K562 (cell line): ENCODE measurements around the gene FBXO4. TPM values are rescaled to one million over a fixed set of nuclear protein-coding genes. Genes with fewer than 3 reads are reported as not detected.
A peak's percentile ranks its signal among the peaks of the same experiment; 100 is the strongest.

Experiments used
- ARID2 ChIP-seq: fragments of 450-650 bp; IDR thresholded peaks from 2 replicates; pipeline ENCODE4 v1.6.1; 2017; ENCODE audit warnings: antibody characterized with exemption, mild to moderate bottlenecking
- CHCHD3 ChIP-seq: fragments of 250-450 bp; sonication (Bioruptor Pico); IDR thresholded peaks from 2 replicates; pipeline ENCODE4 v2.1.2; 2022; ENCODE audit warnings: mild to moderate bottlenecking
- CUX1 ChIP-seq: fragments of 200-800 bp; sonication (Bioruptor generic); IDR thresholded peaks from 2 replicates; pipeline ENCODE4 v1.6.1; 2016; ENCODE audit warnings: missing genetic modification characterization, missing compliant biosample characterization
- ELF2 ChIP-seq: fragments of 250-450 bp; sonication (Bioruptor Pico); IDR thresholded peaks from 2 replicates; pipeline ENCODE4 v1.5.0; 2021; ENCODE audit warnings: mild to moderate bottlenecking
- ERF ChIP-seq: fragments of 450-650 bp; formaldehyde crosslinking; IDR thresholded peaks from 2 replicates; pipeline ENCODE4 v1.4.0; 2020; ENCODE audit warnings: mild to moderate bottlenecking, mixed read lengths
- FOXJ3 ChIP-seq: sonication (generic); formaldehyde crosslinking; IDR thresholded peaks from 2 replicates; pipeline ENCODE4 v1.4.0; 2020; ENCODE audit warnings: mild to moderate bottlenecking, missing genetic modification reagents
- HDAC6 ChIP-seq: IDR thresholded peaks from 2 replicates; pipeline ENCODE4 v1.6.1; 2012; ENCODE audit warnings: low read depth, mild to moderate bottlenecking, control low read depth, inconsistent platforms, low read length, moderate library complexity
- IRF2 ChIP-seq: sonication (generic); formaldehyde crosslinking; IDR thresholded peaks from 2 replicates; pipeline ENCODE4 v1.8.1; 2022; ENCODE audit warnings: mild to moderate bottlenecking, missing genetic modification reagents
- MAX ChIP-seq: sonication (generic); formaldehyde crosslinking; IDR thresholded peaks from 2 replicates; pipeline ENCODE4 v1.9.0; 2022; ENCODE audit warnings: mild to moderate bottlenecking, missing genetic modification reagents
- NR0B1 ChIP-seq: fragments of 450-650 bp; IDR thresholded peaks from one replicate; pipeline ENCODE4 v1.6.1; 2018; ENCODE audit warnings: mild to moderate bottlenecking, moderate library complexity; ENCODE audit not compliant: partially characterized antibody
- PCBP2 ChIP-seq: fragments of 200-400 bp; formaldehyde crosslinking; IDR thresholded peaks from 2 replicates; pipeline ENCODE4 v1.6.1; 2018; ENCODE audit warnings: low read length, low read depth, mild to moderate bottlenecking, moderate library complexity; ENCODE audit not compliant: poor library complexity, severe bottlenecking
- RUNX1 ChIP-seq: sonication (generic); IDR thresholded peaks from 2 replicates; pipeline ENCODE4 v1.6.1; 2016; ENCODE audit warnings: antibody characterized with exemption, low read depth
- U2AF2 ChIP-seq: fragments of 200-400 bp; formaldehyde crosslinking; optimal IDR thresholded peaks from 2 replicates; pipeline ENCODE3; 2017; ENCODE audit warnings: low read depth, mild to moderate bottlenecking, low read length
- YY1 ChIP-seq, 3 experiments: IDR thresholded peaks; 2 replicates each; pipeline ENCODE4 v1.6.1; 2011; ENCODE audit warnings: low read length in 2 of 3, mild to moderate bottlenecking in 2 of 3, moderate library complexity in 2 of 3, borderline replicate concordance in 1 of 3, control low read depth in 1 of 3, low read depth in 1 of 3; ENCODE audit not compliant: insufficient read depth in 3 of 3, insufficient replicate concordance in 2 of 3, control insufficient read depth in 1 of 3, insufficient read length in 1 of 3; ENCODE audit errors: extremely low read depth in 1 of 3
- ZBTB8A ChIP-seq: fragments of 450-650 bp; IDR thresholded peaks from 2 replicates; pipeline ENCODE4 v1.6.1; 2018; ENCODE audit warnings: mild to moderate bottlenecking, moderate library complexity; ENCODE audit not compliant: partially characterized antibody
- polyA plus RNA-seq, 8 experiments: library from polyadenylated mRNA; depleted of rRNA in 4 of 8; stranded (reverse) in 5 of 8; unstranded in 3 of 8; fragments of >200 nt; fragmentation: Nextera tagmentation in 2 of 8; fragmentation: Illumina TruSeq in 1 of 8; extraction: Ambion mirVana in 2 of 8; extraction: Trizol in 1 of 8; gene quantifications; 2 replicates each; pipeline versions ENCODE4 v1.2.1 to v1.2.3, GENCODE V29; 2011 to 2014; ENCODE audit warnings: inconsistent platforms in 1 of 8, missing spikeins in 1 of 8
- total RNA-seq, 7 experiments: library from RNA; depleted of rRNA in 6 of 7; stranded (reverse); fragments of >200 nt in 6 of 7; fragmentation: Illumina TruSeq in 2 of 7; extraction: Trizol in 2 of 7; gene quantifications; 2 replicates each; pipeline versions ENCODE4 v1.2.1 to v1.2.3, GENCODE V29; 2011 to 2021; ENCODE audit warnings: low replicate concordance in 1 of 7
- TF ChIP-seq, protein P1 (sequence below), 2 experiments: fragments of 200-800 bp in 1 of 2; sonication (Bioruptor generic) in 1 of 2; sonication (generic) in 1 of 2; formaldehyde crosslinking in 1 of 2; IDR thresholded peaks in 1 of 2; conservative IDR thresholded peaks in 1 of 2; 2 replicates each; pipeline versions ENCODE4 v1.5.0 to v1.6.1; 2016 to 2020; ENCODE audit warnings: missing compliant biosample characterization in 1 of 2, missing genetic modification characterization in 1 of 2, missing genetic modification reagents in 1 of 2
- TF ChIP-seq, protein P2 (sequence below): fragments of 250-450 bp; sonication (Bioruptor Pico); IDR thresholded peaks from 2 replicates; pipeline ENCODE4 v1.8.0; 2021; ENCODE audit warnings: moderate library complexity, mild to moderate bottlenecking, inconsistent platforms

Gene FBXO4
- total and polyA plus RNA-seq, 9 of the 15 experiments (the other 6 are each of a cell fraction or from before 2014, with no cell fraction given), result 5.9 to 33.4 (median 19.6) TPM

DNA sequence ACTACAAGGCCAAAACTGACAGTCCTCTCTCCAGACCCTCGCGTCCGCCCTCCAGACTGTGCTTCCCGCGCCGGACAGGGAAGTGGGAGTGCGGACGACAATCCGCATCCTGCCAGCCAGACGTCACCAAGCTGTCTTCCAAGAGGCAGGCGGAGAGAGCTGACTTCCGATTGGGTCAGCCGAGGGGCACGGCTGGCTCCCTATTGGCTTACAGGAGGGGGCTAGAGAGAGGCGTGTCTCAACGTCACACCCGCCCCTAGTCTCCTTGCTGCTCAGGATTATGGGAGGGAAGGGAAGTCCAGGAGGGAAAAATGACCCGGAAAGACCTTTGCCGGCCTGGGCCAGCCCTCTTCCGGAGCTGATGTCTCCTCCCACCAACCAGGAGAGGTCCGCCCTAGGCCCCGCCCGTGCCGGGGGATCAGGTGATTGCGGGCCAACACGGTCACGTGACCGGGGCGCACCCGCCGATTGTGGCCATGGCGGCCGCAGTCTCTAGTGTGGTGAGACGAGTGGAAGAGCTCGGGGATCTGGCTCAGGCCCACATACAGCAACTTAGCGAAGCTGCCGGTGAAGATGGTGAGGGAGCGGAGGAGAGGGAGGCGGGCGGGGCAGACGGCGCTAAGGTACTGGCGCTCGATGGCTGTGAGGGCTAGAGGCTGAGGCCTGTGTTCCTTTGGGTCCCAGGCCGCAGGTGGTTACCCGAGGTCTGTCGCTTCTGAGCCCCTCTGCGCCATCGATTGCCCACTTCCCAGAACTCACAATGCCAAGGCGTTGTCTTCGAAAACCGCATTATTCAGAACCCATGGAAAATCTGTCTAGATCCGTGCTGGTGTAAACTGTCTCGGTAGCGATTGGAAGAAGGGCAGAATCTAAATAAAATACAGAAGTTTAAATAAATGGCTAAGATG, 20.9 kb upstream of the FBXO4 start, which contains the start of gene RIMOC1 (continued):
- TF ChIP-seq CUX1 (no peak), MAX (CRISPR knock-in tag) (peak; percentile 89), PCBP2 (no peak), CHCHD3 (CRISPR knock-in tag) (no peak), ELF2 (CRISPR knock-in tag) (peak; percentile 66; the same call in 1 of the 2 replicates), NR0B1 (no peak), FOXJ3 (no peak), ERF (CRISPR knock-in tag) (peak; percentile 69; the same call in 1 of the 2 replicates), ARID2 (no peak), HDAC6 (no peak), ZBTB8A (no peak), IRF2 (CRISPR knock-in tag) (no peak), YY1 (IDR thresholded peaks at IDR 0.05; ENCODE audit: borderline replicate concordance in 1 of 3, control insufficient read depth in 1 of 3, extremely low read depth in 1 of 3, insufficient read depth in 3 of 3, insufficient read length in 1 of 3, insufficient replicate concordance in 2 of 3, low read depth in 1 of 3, low read length in 2 of 3) (peak; percentile 77 to 96 (median 93)), RUNX1 (no peak), U2AF2 (no peak)
- TF ChIP-seq, protein P1, sequence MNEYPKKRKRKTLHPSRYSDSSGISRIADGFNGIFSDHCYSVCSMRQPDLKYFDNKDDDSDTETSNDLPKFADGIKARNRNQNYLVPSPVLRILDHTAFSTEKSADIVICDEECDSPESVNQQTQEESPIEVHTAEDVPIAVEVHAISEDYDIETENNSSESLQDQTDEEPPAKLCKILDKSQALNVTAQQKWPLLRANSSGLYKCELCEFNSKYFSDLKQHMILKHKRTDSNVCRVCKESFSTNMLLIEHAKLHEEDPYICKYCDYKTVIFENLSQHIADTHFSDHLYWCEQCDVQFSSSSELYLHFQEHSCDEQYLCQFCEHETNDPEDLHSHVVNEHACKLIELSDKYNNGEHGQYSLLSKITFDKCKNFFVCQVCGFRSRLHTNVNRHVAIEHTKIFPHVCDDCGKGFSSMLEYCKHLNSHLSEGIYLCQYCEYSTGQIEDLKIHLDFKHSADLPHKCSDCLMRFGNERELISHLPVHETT (CRISPR knock-in tag; conservative IDR thresholded peaks at IDR 0.05 in 1 of 2, IDR thresholded peaks at IDR 0.05 in 1 of 2), result peak in 1 of 2 experiments; percentile 78; a peak in 2 of 4 replicates
- TF ChIP-seq, protein P2, sequence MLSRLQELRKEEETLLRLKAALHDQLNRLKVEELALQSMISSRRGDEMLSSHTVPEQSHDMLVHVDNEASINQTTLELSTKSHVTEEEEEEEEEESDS (CRISPR knock-in tag), result no peak
